ENCODE data around the gene OR8K1. TPM values are rescaled to one million over a fixed set of nuclear protein-coding genes. Genes with fewer than 3 reads are reported as not detected.

Gene OR8K1
- total and polyA plus RNA-seq, 2 donors (not counting 3 experiments of a cell fraction or from before 2014, with no cell fraction given), result not detected

- Histone ChIP-seq H3K4me3 (replicated peaks in 1 of 3; ENCODE audit: insufficient read depth in 1 of 3, low read depth in 1 of 3, low read length in 3 of 3) (no peak within 1 kb of the TSS), H3K79me2 (ENCODE audit: control insufficient read depth, insufficient read depth, low read length) (no peaks in the 10 kb centered on the region), H3K9ac (replicated peaks; ENCODE audit: extremely low read depth, insufficient read depth, low read length) (no peak within 1 kb of the TSS), H2AFZ (ENCODE audit: low read depth, low read length) (no peak within 1 kb of the TSS), H3K9me3 (replicated peaks; ENCODE audit: control insufficient read depth, insufficient read depth, low read length) (no peaks in the 10 kb centered on the region), H3K36me3 (ENCODE audit: control insufficient read depth in 2 of 2, extremely low read depth in 1 of 2, insufficient read depth in 2 of 2, low read length in 2 of 2) (no peaks in the 10 kb centered on the region), H3K27me3 (ENCODE audit: control insufficient read depth in 2 of 2, insufficient read depth in 2 of 2, low read length in 2 of 2) (no peaks in the 10 kb centered on the region), H3K27ac (ENCODE audit: insufficient read depth, low read depth, low read length) (no peak within 1 kb of the TSS), H3K4me2 (ENCODE audit: insufficient read depth, low read length) (no peak within 1 kb of the TSS), H3K4me1 (ENCODE audit: control insufficient read depth, extremely low read depth, insufficient read depth, low read length) (no peaks in the 10 kb centered on the region), H4K20me1 (replicated peaks; ENCODE audit: control insufficient read depth, extremely low read depth, insufficient read depth, low read length) (no peaks in the 10 kb centered on the region), H3K9me1 (replicated peaks; ENCODE audit: control insufficient read depth, extremely low read depth, insufficient read depth, low read length) (no peaks in the 10 kb centered on the region)
- FAIRE-seq (no peak), DNase-seq (ENCODE audit: low read depth, low spot score) (no peak)
- POLR2A ChIA-PET, result no interaction called here
- no TSS peak for BruUV-seq (replicated peaks)
- CTCF ChIA-PET, result no interaction called here
- intact Hi-C loops (cut with micrococcal nuclease), result no loop called here
- dilution Hi-C loops (cut with MboI; ENCODE audit: extremely low pct_ligation_motif_present, low sequenced_read_pairs), result no loop called here
- no peak for TF ChIP-seq FOS (IDR thresholded peaks at IDR 0.05; ENCODE audit: borderline replicate concordance, insufficient read depth, low read length)
- no peak for TF ChIP-seq MYC (IDR thresholded peaks at IDR 0.05; ENCODE audit: low read depth, low read length)
- TF ChIP-seq POLR2AphosphoS5 (IDR thresholded peaks at IDR 0.05; ENCODE audit: insufficient read depth, low read depth, low read length), result no peak
- TF ChIP-seq POLR2A (IDR thresholded peaks at IDR 0.05; ENCODE audit: low read depth, low read length), result no peak
- TF ChIP-seq, protein P1, sequence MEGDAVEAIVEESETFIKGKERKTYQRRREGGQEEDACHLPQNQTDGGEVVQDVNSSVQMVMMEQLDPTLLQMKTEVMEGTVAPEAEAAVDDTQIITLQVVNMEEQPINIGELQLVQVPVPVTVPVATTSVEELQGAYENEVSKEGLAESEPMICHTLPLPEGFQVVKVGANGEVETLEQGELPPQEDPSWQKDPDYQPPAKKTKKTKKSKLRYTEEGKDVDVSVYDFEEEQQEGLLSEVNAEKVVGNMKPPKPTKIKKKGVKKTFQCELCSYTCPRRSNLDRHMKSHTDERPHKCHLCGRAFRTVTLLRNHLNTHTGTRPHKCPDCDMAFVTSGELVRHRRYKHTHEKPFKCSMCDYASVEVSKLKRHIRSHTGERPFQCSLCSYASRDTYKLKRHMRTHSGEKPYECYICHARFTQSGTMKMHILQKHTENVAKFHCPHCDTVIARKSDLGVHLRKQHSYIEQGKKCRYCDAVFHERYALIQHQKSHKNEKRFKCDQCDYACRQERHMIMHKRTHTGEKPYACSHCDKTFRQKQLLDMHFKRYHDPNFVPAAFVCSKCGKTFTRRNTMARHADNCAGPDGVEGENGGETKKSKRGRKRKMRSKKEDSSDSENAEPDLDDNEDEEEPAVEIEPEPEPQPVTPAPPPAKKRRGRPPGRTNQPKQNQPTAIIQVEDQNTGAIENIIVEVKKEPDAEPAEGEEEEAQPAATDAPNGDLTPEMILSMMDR (IDR thresholded peaks at IDR 0.05; ENCODE audit: extremely low read depth in 1 of 2, insufficient read depth in 1 of 2, low read depth in 1 of 2, low read length in 2 of 2), result no peak
- no peak for TF ChIP-seq GATA2 (IDR thresholded peaks at IDR 0.05; ENCODE audit: insufficient read depth, insufficient read length, low read depth, low read length)
- no peak for TF ChIP-seq JUN (IDR thresholded peaks at IDR 0.05; ENCODE audit: borderline replicate concordance, insufficient read depth, insufficient read length, low read depth)
- no peak for TF ChIP-seq MAX (IDR thresholded peaks at IDR 0.05; ENCODE audit: insufficient read depth, insufficient read length)
- no peak for TF ChIP-seq EZH2 (IDR thresholded peaks at IDR 0.05; ENCODE audit: borderline replicate concordance, low read depth, low read length, severe bottlenecking)
Observed at GRCh38 chr11:56353991-56354390, 8.2 kb downstream of the OR8K1 start, which contains the start of gene OR8J1. Gene OR8J1 (plus strand): TSS chr11:56354291. CDS start chr11:56360247, 5,956 bp downstream.
